Stimulated activated CD4-positive, alpha-beta T cell treated with anti-CD3 and anti-CD28 coated beads, Interleukin-2, amount 100 ng/mL, for 4 hours (primary cell): ENCODE results near the gene OPRM1.
"Not testable (repeated sequence)": the region's sequence is repeated elsewhere in the genome, so short reads cannot be mapped to it uniquely, and the experiment has no call there.

Experiments used
- DNase-seq: peaks from one replicate; pipeline ENCODE4 v3.0.0-alpha.2; 2020; ENCODE audit warnings: low read depth

Gene OPRM1

DNA sequence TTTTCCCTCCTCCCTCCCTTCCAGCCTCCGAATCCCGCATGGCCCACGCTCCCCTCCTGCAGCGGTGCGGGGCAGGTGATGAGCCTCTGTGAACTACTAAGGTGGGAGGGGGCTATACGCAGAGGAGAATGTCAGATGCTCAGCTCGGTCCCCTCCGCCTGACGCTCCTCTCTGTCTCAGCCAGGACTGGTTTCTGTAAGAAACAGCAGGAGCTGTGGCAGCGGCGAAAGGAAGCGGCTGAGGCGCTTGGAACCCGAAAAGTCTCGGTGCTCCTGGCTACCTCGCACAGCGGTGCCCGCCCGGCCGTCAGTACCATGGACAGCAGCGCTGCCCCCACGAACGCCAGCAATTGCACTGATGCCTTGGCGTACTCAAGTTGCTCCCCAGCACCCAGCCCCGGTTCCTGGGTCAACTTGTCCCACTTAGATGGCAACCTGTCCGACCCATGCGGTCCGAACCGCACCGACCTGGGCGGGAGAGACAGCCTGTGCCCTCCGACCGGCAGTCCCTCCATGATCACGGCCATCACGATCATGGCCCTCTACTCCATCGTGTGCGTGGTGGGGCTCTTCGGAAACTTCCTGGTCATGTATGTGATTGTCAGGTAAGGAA is at the start of gene OPRM1:
Gene OPRM1 (plus strand): TSS at position 10 of the 612 bp plus-strand sequence. CDS start 305 bp downstream, at position 315.
- DNase-seq, result no peak

GRCh38 chr6:153989989-153990388 is 49.1 kb upstream of the OPRM1 start:
- no peak for DNase-seq

GRCh38 chr6:153994004-153994403 is 45.0 kb upstream of the OPRM1 start:
- DNase-seq, result no peak

- no peak for DNase-seq
Measured at GRCh38 chr6:153994811-153995210, 44.2 kb upstream of the OPRM1 start.

DNA sequence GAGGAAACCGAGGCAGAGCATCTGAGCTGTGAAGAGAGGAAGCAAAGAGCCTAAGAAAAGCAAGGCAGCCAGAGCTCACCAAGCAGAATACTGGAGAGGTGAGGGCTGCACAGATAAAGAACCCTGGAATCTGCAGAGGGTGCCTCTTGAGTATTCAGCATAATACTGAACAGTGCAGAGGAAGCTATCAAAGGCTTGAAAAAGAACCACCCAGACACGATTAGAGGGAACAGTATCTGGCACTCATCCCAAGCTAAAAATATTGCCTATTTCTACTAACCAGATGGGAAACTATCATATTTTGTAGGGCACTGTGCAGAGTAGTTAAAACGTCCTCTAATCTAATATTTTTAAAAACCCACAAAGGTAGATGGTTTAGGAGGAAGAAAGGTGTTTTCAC is 41.8 kb upstream of the OPRM1 start:
- no peak for DNase-seq

- no peak for DNase-seq
Measured at GRCh38 chr6:154001494-154002285, 37.4 kb upstream of the OPRM1 start.

GRCh38 chr6:154002894-154003293 is 36.1 kb upstream of the OPRM1 start:
- no peak for DNase-seq

DNA sequence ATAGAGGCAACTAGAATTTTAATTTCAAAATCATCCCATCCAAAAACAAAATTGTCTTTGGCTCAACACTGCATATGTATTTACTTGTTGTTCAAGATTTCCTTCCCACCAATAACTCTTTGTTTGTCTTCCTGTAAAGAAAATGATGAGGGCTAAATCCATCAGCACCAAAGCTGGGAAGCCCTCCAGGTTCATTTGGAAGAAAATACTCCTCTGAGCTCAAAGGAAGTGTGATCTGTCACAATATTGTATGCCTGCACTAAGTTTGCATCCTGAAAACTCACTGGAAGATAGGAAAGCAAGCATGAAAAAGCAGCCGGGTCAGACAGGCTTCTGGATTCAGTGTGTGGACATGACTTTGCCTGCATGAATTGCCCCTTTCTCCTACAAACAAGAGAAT is 28.7 kb upstream of the OPRM1 start:
- no peak for DNase-seq

DNA sequence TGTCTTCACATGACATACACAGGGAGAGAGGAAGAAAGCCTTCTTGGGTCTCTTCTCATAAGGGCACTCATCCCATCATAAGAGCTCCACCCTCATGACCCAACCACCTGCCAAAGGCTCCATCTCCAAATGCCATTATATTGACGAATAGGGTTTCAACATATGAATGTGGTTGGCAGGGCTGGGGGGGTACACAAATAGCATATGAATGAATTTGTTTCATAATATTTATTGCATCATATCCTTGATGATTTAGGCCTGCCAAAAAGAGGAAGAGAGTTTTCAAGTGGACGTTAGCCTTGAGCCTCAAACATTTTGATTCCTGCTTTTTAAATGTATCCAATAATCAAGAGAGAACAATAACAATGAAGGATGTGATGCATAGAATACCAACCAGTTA is 26.2 kb upstream of the OPRM1 start:
- DNase-seq, result no peak

DNA sequence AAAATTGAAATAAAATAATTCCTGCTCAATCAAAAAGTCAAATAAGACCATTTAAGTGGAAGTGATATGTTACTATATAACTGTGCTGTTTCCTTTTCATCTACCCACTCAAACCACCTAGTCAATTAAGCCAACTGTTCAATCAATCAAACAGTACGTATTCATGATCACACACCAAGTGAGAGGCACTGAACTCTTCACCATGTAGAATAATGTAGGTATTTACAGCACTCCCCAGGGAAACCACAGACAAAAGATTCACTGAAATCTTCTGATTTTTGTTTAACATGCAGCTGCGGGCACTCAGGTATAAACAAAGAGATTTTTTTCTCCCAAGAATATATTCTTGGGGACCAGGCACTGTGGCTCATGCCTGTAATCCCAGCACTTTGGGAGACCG is 21.3 kb upstream of the OPRM1 start:
- DNase-seq, result no peak

- DNase-seq, result no peak
Measured at GRCh38 chr6:154030646-154031045, 8.4 kb upstream of the OPRM1 start.

DNA sequence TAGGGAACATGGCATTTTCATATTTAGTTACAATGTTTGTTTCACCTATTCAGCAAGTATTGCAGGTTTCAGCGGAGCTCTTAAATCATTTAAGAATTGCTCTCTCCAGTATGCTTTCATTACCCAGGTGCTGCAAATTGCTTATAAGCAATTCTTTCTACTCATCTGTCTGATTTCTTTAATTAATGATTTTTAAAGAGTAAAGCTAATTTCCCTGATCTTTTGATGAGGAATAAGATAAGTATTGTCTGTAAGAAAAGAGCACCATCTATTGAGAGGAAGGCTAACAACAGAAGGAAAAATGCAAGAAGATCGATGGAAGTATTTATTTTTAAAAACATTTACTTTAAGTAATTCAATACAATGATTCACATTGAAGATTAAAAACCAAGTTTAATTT is 2.0 kb downstream of the OPRM1 start:
- DNase-seq, result no peak

DNA sequence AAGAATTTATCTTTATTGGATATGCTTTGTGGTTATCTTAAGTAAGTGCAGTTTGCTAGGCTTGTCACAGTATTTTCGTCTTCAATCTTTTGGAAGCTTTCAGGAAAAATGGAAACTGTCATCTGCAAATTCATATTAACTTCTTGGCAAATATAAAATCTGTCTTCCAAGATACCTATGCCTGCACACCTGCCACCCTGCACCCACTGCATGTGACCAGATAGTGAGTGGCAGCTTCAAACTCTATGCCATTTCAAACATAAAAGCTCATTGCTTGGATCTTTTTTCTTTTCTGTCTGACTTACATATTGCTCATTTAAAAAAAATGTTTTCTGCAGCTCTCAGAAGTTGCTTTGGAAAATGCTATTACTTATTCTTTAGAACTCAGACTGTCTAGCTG is 14.1 kb downstream of the OPRM1 start:
- DNase-seq, result no peak

DNA sequence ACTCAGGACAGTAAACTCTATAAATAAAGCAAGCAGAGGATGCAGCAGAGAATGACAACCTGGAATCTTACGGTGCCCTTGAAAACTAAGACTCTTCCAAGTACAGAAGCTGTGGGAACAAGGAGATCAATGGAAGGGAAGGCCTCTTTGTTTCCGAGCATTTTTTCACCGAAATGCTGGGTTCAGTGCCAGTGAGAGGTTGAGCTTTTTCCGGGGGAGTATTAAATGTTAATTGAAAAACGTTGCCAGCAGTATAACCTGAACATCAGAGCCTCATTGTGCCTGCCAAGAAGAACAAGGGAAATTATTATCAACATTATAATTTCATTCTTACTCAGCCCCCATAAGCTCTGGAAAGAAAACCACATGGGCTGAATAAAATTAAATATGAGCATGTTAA is 17.5 kb downstream of the OPRM1 start:
- DNase-seq, result no peak

GRCh38 chr6:154057098-154057497 is 18.1 kb downstream of the OPRM1 start:
- no peak for DNase-seq

GRCh38 chr6:154058963-154059680 is 20.1 kb downstream of the OPRM1 start:
- no peak for DNase-seq

DNA sequence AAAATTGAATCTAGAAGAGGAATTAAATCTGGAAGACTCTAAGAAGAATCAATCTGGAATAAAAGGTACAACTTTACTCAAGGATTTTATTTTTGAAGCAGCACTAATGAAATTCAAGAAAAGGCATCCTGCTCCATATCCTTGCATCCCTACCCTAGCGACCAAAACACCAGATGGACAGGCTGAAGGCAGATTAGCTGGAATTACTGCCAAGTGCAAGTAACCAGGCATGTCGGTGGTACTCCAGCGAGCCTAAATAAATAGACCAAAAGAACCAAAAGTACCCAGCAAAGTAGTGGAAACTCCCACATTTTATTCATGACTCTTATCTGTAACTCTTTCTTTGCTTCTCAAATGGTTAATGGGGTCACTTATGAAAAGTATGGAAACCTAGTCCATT is 21.0 kb downstream of the OPRM1 start:
- no peak for DNase-seq

DNA sequence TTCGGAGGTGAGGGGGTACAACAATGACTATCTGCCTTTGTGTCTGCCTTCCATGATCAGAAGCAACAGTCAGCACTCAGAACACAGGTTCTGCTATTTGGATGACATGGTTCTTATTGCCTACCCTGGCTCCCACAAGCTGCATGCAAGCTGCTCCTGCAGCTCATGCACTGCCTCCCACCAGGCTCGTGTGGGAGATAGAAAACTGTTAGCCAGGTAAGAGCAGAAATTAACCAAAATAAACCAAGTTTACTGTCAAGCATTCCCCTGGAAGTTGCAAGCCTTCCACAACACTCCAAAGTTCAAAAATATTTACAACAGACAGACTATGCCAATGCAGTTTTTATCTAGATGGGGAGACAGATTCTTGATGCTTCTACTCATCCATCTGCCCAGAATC is 31.0 kb downstream of the OPRM1 start:
- DNase-seq, result no peak

- DNase-seq, result no peak
Measured at GRCh38 chr6:154070657-154071056, 31.6 kb downstream of the OPRM1 start.

- no peak for DNase-seq
Measured at GRCh38 chr6:154071236-154071635, 32.2 kb downstream of the OPRM1 start.

DNA sequence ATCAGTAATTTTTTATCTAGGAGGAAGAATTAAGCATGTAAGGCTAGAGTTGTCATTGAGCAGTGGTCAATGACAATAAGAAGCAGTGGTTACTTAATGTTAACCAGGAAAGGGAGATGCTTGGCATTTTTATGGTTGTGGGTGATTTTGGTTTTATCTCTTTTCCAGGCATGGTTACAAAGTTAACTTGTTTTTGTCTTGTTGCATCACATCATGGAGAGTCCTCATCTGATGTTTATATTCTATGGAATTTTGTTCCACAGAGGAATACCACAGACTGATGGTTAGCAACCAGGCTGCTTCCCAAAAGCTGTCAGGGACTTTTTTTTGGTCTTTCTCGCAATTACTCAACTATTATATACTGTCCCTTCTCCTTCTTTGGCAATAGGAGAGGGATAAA is 32.7 kb downstream of the OPRM1 start:
- DNase-seq, result no peak

GRCh38 chr6:154078596-154078995 is 39.6 kb downstream of the OPRM1 start:
- not testable (repeated sequence) for DNase-seq
